DOHH2 (cell line): ENCODE results near the gene MPI.

Experiments
- CTCF ChIP-seq: fragments of 200-600 bp; sonication (generic); IDR thresholded peaks from one replicate; pipeline ENCODE4 v1.5.1; 2014; ENCODE audit warnings: antibody characterized with exemption, mild to moderate bottlenecking, low read depth, low read length; ENCODE audit not compliant: poor library complexity, severe bottlenecking
- EZH2phosphoT487 ChIP-seq: fragments of 200-600 bp; sonication (generic); IDR thresholded peaks from 2 replicates; pipeline ENCODE4 v1.6.1; 2017; ENCODE audit warnings: borderline replicate concordance, mild to moderate bottlenecking, antibody characterized with exemption, low read length, moderate library complexity, mixed read lengths

- no peak for TF ChIP-seq CTCF
- no peak for TF ChIP-seq EZH2phosphoT487
Measured at GRCh38 chr15:74920456-74920855, 30.6 kb downstream of the MPI start.
